Mammary microvascular endothelial cell (primary cell): ENCODE results near the gene RASL11B. TPM values are rescaled to one million over a fixed set of nuclear protein-coding genes. Genes with fewer than 3 reads are reported as not detected.

Source experiments
- total RNA-seq: library from RNA; depleted of rRNA; stranded (reverse); fragments of >200 nt; gene quantifications from 2 replicates; pipeline ENCODE4 v1.2.3, GENCODE V29; 2015

The RASL11B gene, protein sequence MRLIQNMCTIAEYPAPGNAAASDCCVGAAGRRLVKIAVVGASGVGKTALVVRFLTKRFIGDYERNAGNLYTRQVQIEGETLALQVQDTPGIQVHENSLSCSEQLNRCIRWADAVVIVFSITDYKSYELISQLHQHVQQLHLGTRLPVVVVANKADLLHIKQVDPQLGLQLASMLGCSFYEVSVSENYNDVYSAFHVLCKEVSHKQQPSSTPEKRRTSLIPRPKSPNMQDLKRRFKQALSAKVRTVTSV
- not detected in 2 replicates for total RNA-seq

DNA sequence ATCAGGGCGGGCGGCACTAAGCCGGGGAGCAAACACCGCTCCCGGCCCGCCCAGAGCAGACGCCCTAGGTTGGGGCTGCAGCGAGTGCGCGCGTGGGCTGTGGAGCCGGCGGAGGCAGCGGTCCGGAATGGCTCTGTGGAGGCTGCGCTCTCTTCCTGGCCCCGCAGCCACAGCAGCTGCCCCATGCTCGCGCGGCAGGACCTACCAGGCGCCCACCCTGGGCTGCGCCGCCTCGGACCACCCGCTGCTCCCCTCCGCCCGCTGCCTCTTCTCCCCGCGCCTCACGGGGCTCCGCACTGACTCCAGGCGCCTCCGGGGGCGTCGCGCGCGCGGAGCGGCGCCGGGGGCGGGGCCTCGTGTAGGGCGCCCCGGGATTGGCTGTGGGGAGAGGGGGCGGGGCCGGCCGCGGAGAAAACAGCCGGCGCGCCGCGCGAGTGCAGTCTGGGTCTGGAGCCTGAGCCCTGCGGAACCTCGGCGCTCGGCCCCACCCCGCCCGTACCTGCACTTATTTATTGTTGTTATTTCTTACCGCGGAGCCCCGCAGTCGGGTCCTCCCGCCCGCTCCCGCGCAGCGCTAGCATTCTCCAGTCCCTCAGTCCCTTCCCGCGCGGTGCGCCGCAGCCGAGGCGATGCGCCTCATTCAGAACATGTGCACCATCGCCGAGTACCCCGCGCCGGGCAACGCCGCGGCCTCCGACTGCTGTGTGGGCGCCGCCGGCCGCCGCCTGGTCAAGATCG is at the start of gene RASL11B:
TSS of gene RASL11B (plus strand) at position 439 of the 738 bp plus-strand sequence. CDS start at position 630, 191 bp downstream.

Other genes starting within 250 kb of the RASL11B start
- 5.6 and 8.4 TPM in 2 replicates for gene USP46, start 203.0 kb upstream of the RASL11B start, total RNA-seq
- gene ERVMER34-1, start 110.9 kb upstream of the RASL11B start, total RNA-seq, result not detected in 2 replicates